Spleen (tissue), 7 donors: ENCODE measurements around the gene PPP3CA.

Source experiments
- POLR2A ChIP-seq, 3 donors: fragments of 450-650 bp; IDR thresholded peaks; one replicate each; pipeline ENCODE4 v1.5.1; 2017; ENCODE audit warnings: antibody characterized with exemption in 3 of 3, mild to moderate bottlenecking in 1 of 3
- POLR2AphosphoS5 ChIP-seq, 3 donors: sonication (generic); formaldehyde crosslinking; IDR thresholded peaks; one replicate each; pipeline ENCODE4 v1.5.1; 2017; ENCODE audit warnings: antibody characterized with exemption in 3 of 3
- TF ChIP-seq, protein P1 (sequence below), 11 experiments: fragments of 200-600 bp in 7 of 11; fragments of 450-650 bp in 4 of 11; sonication (generic) in 4 of 11; IDR thresholded peaks in 8 of 11; conservative IDR thresholded peaks in 3 of 11; 1 replicate in 7 of 11; 2 replicates in 4 of 11; pipeline versions ENCODE4 v1.4.0 to v1.8.0; 2016 to 2021; ENCODE audit warnings: antibody characterized with exemption in 11 of 11, inconsistent platforms in 4 of 11, mild to moderate bottlenecking in 1 of 11
- donor health status: DM: no; HTN: no; CAD: no; lungs with moderate emphysema.
- donor health status: DM: no; HTN: no; CAD: no.
- donor health status: DM: no; HTN: no; CAD: no.

DNA sequence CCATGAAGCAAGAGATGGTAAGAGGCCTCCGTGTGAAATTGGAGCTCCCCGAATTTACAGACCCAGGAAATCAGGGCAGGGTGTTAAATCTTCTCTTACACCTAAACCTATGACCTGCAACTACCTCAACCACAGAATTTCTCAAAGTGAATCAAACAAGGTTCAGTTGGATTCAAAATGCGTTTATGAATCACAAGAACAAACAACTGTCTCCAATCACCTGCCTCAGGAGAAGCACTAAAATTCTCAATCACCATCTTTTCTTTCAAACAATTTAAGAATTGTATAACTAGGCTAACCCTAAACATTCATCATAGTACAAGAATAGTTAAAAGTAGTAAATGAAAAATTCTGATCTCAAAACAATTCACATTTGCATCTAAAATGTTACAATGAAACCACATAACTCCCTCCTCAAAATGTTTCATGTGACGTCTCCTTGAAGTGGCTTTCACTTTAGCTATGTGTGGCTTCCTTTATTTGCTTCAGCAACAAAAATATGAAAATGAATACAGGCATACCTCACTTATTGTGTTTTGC lies 19.2 kb downstream of the PPP3CA start:
- TF ChIP-seq, protein P1, sequence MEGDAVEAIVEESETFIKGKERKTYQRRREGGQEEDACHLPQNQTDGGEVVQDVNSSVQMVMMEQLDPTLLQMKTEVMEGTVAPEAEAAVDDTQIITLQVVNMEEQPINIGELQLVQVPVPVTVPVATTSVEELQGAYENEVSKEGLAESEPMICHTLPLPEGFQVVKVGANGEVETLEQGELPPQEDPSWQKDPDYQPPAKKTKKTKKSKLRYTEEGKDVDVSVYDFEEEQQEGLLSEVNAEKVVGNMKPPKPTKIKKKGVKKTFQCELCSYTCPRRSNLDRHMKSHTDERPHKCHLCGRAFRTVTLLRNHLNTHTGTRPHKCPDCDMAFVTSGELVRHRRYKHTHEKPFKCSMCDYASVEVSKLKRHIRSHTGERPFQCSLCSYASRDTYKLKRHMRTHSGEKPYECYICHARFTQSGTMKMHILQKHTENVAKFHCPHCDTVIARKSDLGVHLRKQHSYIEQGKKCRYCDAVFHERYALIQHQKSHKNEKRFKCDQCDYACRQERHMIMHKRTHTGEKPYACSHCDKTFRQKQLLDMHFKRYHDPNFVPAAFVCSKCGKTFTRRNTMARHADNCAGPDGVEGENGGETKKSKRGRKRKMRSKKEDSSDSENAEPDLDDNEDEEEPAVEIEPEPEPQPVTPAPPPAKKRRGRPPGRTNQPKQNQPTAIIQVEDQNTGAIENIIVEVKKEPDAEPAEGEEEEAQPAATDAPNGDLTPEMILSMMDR (IDR thresholded peaks at IDR 0.05 in 8 of 11, conservative IDR thresholded peaks at IDR 0.05 in 3 of 11) = no peak
- no peak for TF ChIP-seq POLR2A (IDR thresholded peaks at IDR 0.05)
- TF ChIP-seq POLR2AphosphoS5 (IDR thresholded peaks at IDR 0.05) = no peak
